Measurements from ENCODE around the gene IQSEC3. TPM values are rescaled to one million over a fixed set of nuclear protein-coding genes. Genes with fewer than 3 reads are reported as not detected.

The IQSEC3 gene
- polyA plus RNA-seq, 1 donor from 2014 or later, result 2.4 TPM

DNA sequence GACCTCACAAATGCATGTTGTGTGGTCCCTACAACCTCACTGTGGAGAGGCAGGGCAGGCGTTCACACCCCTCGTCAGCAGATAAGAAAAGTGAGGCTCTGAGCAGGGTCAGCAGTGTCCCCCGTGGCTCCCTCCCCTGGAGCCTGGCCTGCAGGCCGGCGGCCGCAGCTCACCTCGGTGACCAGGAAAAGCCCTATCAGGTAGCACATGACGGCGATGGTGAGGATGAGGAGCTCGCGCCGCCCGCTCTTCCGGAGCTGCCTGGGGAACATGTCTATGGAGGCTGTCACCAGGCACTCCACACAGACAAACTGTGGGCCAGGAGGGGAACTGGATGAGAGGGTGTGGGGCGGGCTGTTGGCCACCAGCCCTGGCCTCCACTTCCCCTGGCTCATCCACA, 129.4 kb downstream of the IQSEC3 start:
- Histone ChIP-seq H3K4me2 (ENCODE audit: low read length) (no peak overlapping the region), H3K9me3 (ENCODE audit: low read length) (no peaks in the 10 kb centered on the region), H3F3A (ENCODE audit: insufficient read depth, low read length, poor library complexity, severe bottlenecking) (no peaks in the 10 kb centered on the region), H3K36me3 (ENCODE audit: insufficient read depth, low read length) (no peaks in the 10 kb centered on the region), H3K27ac (ENCODE audit: low read length) (no peak overlapping the region), H3K79me2 (replicated peaks; ENCODE audit: insufficient read depth, low read length) (no peaks in the 10 kb centered on the region), H4K20me1 (ENCODE audit: insufficient read depth) (no peaks in the 10 kb centered on the region), H3K9ac (ENCODE audit: low read length) (no peak overlapping the region), H3K4me3 (ENCODE audit: low read length) (no peak overlapping the region), H2AFZ (ENCODE audit: low read depth, low read length) (no peak overlapping the region), H3K9me2 (ENCODE audit: insufficient read depth, low read length) (no peaks in the 10 kb centered on the region), H3K27me3 (ENCODE audit: insufficient read depth, low read depth, low read length) (no peaks in the 10 kb centered on the region)
- TF ChIP-seq, protein P1, sequence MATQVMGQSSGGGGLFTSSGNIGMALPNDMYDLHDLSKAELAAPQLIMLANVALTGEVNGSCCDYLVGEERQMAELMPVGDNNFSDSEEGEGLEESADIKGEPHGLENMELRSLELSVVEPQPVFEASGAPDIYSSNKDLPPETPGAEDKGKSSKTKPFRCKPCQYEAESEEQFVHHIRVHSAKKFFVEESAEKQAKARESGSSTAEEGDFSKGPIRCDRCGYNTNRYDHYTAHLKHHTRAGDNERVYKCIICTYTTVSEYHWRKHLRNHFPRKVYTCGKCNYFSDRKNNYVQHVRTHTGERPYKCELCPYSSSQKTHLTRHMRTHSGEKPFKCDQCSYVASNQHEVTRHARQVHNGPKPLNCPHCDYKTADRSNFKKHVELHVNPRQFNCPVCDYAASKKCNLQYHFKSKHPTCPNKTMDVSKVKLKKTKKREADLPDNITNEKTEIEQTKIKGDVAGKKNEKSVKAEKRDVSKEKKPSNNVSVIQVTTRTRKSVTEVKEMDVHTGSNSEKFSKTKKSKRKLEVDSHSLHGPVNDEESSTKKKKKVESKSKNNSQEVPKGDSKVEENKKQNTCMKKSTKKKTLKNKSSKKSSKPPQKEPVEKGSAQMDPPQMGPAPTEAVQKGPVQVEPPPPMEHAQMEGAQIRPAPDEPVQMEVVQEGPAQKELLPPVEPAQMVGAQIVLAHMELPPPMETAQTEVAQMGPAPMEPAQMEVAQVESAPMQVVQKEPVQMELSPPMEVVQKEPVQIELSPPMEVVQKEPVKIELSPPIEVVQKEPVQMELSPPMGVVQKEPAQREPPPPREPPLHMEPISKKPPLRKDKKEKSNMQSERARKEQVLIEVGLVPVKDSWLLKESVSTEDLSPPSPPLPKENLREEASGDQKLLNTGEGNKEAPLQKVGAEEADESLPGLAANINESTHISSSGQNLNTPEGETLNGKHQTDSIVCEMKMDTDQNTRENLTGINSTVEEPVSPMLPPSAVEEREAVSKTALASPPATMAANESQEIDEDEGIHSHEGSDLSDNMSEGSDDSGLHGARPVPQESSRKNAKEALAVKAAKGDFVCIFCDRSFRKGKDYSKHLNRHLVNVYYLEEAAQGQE (IDR thresholded peaks at IDR 0.05; ENCODE audit: borderline replicate concordance), result no peak
- TF ChIP-seq RAD21 (conservative IDR thresholded peaks at IDR 0.05) (no peak), EP300 (conservative IDR thresholded peaks at IDR 0.05; ENCODE audit: poor library complexity, severe bottlenecking) (no peak), TAF1 (IDR thresholded peaks at IDR 0.05; ENCODE audit: low read depth) (no peak), SMC3 (conservative IDR thresholded peaks at IDR 0.05; ENCODE audit: poor library complexity) (no peak), EZH2 (IDR thresholded peaks at IDR 0.05; ENCODE audit: borderline replicate concordance, insufficient read depth, low read length, poor library complexity, severe bottlenecking) (no peak), MXI1 (conservative IDR thresholded peaks at IDR 0.05; ENCODE audit: poor library complexity, severe bottlenecking) (no peak), POLR2AphosphoS5 (IDR thresholded peaks at IDR 0.05) (no peak)
- TF ChIP-seq, protein P2, sequence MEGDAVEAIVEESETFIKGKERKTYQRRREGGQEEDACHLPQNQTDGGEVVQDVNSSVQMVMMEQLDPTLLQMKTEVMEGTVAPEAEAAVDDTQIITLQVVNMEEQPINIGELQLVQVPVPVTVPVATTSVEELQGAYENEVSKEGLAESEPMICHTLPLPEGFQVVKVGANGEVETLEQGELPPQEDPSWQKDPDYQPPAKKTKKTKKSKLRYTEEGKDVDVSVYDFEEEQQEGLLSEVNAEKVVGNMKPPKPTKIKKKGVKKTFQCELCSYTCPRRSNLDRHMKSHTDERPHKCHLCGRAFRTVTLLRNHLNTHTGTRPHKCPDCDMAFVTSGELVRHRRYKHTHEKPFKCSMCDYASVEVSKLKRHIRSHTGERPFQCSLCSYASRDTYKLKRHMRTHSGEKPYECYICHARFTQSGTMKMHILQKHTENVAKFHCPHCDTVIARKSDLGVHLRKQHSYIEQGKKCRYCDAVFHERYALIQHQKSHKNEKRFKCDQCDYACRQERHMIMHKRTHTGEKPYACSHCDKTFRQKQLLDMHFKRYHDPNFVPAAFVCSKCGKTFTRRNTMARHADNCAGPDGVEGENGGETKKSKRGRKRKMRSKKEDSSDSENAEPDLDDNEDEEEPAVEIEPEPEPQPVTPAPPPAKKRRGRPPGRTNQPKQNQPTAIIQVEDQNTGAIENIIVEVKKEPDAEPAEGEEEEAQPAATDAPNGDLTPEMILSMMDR (IDR thresholded peaks at IDR 0.05; ENCODE audit: poor library complexity, severe bottlenecking), result no peak

DNA sequence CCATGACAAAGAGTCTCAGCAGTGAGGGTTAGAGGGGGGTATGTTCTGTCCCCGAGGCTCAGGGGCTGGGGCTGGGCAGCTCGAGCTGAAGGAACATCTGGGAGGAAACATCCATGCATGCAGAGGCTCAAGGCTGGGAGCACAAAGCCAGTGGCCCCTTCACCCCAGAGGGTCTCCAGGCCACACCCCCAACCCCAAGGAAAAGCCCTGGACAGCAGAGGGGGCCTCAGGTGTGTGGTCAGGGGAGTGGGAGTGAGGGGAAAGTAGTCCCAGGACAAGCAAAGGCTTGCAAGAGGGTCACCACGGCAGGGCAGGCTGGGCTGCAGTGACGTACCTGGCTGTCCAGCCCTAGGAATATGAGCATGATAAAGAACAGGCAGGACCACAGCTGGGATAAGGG, 129.9 kb downstream of the IQSEC3 start:
- no peaks in the 10 kb centered on the region for H3K36me3 ChIP-seq (ENCODE audit: insufficient read depth, low read length)
- no peak overlapping the region for H3K4me2 ChIP-seq (ENCODE audit: low read length)
- H3K27ac ChIP-seq (ENCODE audit: low read length), result no peak overlapping the region
- no peaks in the 10 kb centered on the region for H3K79me2 ChIP-seq (replicated peaks; ENCODE audit: insufficient read depth, low read length)
- no peak overlapping the region for H3K9ac ChIP-seq (ENCODE audit: low read length)
- H4K20me1 ChIP-seq (ENCODE audit: insufficient read depth), result no peaks in the 10 kb centered on the region
- H3K4me3 ChIP-seq (ENCODE audit: low read length), result no peak overlapping the region
- H3K9me3 ChIP-seq (ENCODE audit: low read length), result no peaks in the 10 kb centered on the region
- no peaks in the 10 kb centered on the region for H3K27me3 ChIP-seq (ENCODE audit: insufficient read depth, low read depth, low read length)
- H3F3A ChIP-seq (ENCODE audit: insufficient read depth, low read length, poor library complexity, severe bottlenecking), result no peaks in the 10 kb centered on the region
- no peaks in the 10 kb centered on the region for H3K9me2 ChIP-seq (ENCODE audit: insufficient read depth, low read length)
- TF ChIP-seq EZH2 (IDR thresholded peaks at IDR 0.05; ENCODE audit: borderline replicate concordance, insufficient read depth, low read length, poor library complexity, severe bottlenecking) (no peak), SMC3 (conservative IDR thresholded peaks at IDR 0.05; ENCODE audit: poor library complexity) (no peak), RAD21 (conservative IDR thresholded peaks at IDR 0.05) (no peak), POLR2AphosphoS5 (IDR thresholded peaks at IDR 0.05) (no peak), EP300 (conservative IDR thresholded peaks at IDR 0.05; ENCODE audit: poor library complexity, severe bottlenecking) (no peak), MXI1 (conservative IDR thresholded peaks at IDR 0.05; ENCODE audit: poor library complexity, severe bottlenecking) (no peak), TAF1 (IDR thresholded peaks at IDR 0.05; ENCODE audit: low read depth) (no peak)
- TF ChIP-seq, protein P2 (IDR thresholded peaks at IDR 0.05; ENCODE audit: poor library complexity, severe bottlenecking), result no peak
- TF ChIP-seq, protein P1 (IDR thresholded peaks at IDR 0.05; ENCODE audit: borderline replicate concordance), result no peak
- H2AFZ ChIP-seq (ENCODE audit: low read depth, low read length), result no peak overlapping the region

Measured in neural cell (in vitro differentiated cells).